Activated naive CD4-positive, alpha-beta T cell treated with anti-CD3 and anti-CD28 coated beads, Interleukin-2, amount 10 ng/mL, durations not matched to agents 7 days and 5 days (primary cell): Measurements from ENCODE around the gene EWSR1.

Experiments
- CTCF ChIA-PET: fragments of 350-600 bp; sonication (Branson Sonifier 250); formaldehyde crosslinking; loops from one replicate; lab custom pipeline; 2021; ENCODE audit warnings: antibody characterized with exemption; lab: Charles Lee
- DNase-seq: peaks from one replicate; pipeline ENCODE4 v3.0.0-alpha.2; 2020
- H3K27ac Mint-ChIP-seq: one replicate; pipeline ENCODE4 v1.8.0; 2021; ENCODE audit warnings: mild to moderate bottlenecking, moderate library complexity, mixed read lengths
- H3K27me3 Mint-ChIP-seq: one replicate; pipeline ENCODE4 v1.8.0; 2021; ENCODE audit warnings: mild to moderate bottlenecking, mixed read lengths
- H3K36me3 Mint-ChIP-seq: one replicate; pipeline ENCODE4 v1.8.0; 2021; ENCODE audit warnings: mixed read lengths
- H3K4me1 Mint-ChIP-seq: one replicate; pipeline ENCODE4 v1.8.0; 2021; ENCODE audit warnings: mixed read lengths
- H3K4me3 Mint-ChIP-seq: one replicate; pipeline ENCODE4 v1.8.0; 2021; ENCODE audit warnings: mild to moderate bottlenecking, moderate library complexity, mixed read lengths
- H3K9me3 Mint-ChIP-seq: one replicate; pipeline ENCODE4 v1.8.0; 2021; ENCODE audit warnings: mixed read lengths

Gene EWSR1

DNA sequence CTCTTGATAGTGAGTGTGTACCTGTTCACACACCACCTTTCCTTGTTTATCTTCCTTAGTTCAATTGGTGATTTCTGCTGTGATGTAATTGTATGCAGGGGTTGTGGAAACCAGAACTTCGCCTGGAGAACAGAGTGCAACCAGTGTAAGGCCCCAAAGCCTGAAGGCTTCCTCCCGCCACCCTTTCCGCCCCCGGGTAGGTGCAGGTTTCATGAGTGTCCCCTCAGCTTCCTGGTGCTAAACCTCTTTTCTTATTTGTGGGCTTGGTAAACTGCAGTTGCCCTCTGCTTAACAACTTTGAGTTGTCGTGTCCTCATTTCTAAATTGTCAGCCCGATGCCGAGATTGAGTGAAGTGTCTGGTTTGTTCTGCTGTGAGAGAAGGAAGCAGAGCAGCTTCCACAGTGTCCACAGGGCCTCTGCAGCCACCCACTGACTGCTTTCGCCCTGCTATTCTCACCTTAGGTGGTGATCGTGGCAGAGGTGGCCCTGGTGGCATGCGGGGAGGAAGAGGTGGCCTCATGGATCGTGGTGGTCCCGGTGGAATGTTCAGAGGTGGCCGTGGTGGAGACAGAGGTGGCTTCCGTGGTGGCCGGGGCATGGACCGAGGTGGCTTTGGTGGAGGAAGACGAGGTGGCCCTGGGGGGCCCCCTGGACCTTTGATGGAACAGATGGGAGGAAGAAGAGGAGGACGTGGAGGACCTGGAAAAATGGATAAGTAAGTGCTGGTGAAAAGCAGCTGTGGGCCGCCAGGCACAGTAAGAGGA lies 31.2 kb downstream of the EWSR1 start:
- Mint-ChIP-seq H3K4me1 (no peaks in the 10 kb centered on the region), H3K4me3 (no peak overlapping the region), H3K9me3 (no peaks in the 10 kb centered on the region), H3K36me3 (peaks cover 55% of the 10 kb centered on the region), H3K27me3 (peaks cover under 1% of the 10 kb centered on the region), H3K27ac (peak overlapping the region; percentile 65)
- CTCF ChIA-PET: no interaction called here
- no peak for DNase-seq

DNA sequence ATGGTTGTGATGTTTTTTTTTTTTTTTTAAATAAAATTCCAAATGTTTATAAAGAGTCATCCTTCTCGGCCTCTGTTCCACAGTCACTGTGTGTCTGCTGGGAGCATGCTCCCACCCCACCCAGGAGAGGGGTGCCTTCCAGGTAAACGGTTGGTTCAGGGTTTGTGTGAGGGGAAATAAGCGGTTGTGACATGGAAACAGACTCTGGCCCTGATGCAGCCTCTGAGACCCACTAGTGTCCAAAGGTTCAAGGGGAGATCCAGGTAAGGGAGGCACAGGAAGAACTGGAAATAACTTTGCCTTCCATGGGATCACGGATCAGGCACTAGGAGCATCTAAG lies 32.4 kb downstream of the EWSR1 start:
- no peak overlapping the region for H3K27ac Mint-ChIP-seq
- H3K4me3 Mint-ChIP-seq: no peak overlapping the region
- H3K27me3 Mint-ChIP-seq: peaks cover 12% of the 10 kb centered on the region
- CTCF ChIA-PET: interaction anchor here (1.2 kb wide), 1 partner anchor 13 kb away, joined by 5 read pairs; no protein-coding TSS in a partner anchor
- H3K9me3 Mint-ChIP-seq: no peaks in the 10 kb centered on the region
- DNase-seq: no peak
- peaks cover 50% of the 10 kb centered on the region for H3K36me3 Mint-ChIP-seq
- H3K4me1 Mint-ChIP-seq: no peaks in the 10 kb centered on the region

DNA sequence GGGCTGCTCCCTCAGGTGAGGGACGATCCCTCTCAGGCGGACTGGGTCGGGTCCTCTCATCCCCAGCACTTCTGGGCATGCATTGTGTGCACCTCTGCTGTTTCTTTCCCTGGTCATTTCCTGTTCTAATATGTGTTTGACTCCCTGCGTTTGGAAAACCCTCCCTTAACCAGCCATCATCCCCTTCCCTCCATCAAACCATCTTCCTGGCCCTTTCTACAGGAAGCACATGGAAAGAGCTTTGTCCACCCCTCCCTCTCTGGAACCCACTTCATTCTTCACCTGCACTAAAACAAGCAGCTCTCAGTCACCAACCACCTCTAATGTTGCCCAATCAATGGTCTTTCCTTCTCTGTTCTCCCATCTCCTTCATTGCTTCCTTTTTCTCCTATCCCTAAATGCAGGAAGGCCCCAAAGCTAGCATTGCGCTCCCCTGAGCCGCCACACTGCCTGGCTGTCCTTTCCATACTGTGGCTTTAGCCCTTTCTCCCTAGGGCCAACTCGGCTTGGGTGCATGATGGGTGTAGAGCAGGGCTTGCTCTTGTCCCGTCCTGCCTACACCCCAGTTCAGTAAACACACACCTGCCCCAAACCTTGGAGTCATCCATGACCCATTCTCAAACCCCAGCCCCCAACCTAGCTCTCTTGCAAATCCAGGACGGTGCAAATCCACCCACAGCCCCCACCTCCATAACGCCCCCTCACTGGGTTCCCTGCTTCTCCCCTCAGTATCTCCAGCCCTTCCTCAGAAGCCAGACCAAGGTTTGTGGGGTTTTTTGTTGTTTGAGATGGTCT lies 32.9 kb downstream of the EWSR1 start:
- Mint-ChIP-seq H3K4me3 (no peak overlapping the region), H3K9me3 (no peaks in the 10 kb centered on the region), H3K4me1 (peaks cover 2% of the 10 kb centered on the region), H3K36me3 (peaks cover 44% of the 10 kb centered on the region), H3K27me3 (peaks cover 17% of the 10 kb centered on the region), H3K27ac (peak overlapping the region; percentile 38)
- CTCF ChIA-PET: interaction anchor here (1.2 kb wide), 1 partner anchor 12 kb away, joined by 5 read pairs; no protein-coding TSS in a partner anchor
- DNase-seq: no peak

DNA sequence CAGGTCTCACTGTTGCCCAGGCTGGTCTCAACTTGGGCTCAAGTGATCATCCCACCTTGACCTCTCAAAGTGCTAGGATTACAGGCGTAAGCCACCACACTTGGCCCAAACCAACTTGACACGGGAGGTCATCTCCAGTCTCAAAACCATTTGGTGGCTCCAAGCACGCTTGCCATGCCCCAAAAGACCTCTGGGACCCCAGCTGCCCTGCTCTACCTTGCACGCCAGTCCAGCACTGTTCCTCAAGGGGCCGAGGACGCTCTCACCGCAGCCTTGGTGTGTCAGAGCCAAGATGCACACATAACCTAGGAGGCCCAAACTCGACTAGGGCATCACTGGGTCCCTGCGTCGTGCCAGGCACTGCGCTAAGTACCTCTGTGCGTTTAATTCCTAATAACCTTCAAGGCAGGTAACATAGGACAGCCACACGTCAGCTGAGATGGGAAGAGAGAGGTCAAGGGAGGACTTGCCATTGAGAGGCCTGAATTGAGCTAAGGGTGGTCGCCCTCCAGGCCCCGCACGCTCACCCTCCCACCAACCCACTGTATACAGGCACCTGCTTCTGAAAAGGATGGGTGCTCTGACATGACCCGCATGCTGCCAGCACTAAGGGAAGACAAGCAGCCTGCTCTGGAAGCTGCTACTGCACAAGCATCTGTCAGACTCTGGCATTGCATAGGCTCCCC lies 33.8 kb downstream of the EWSR1 start:
- Mint-ChIP-seq H3K4me3 (no peak overlapping the region), H3K27me3 (peaks cover 25% of the 10 kb centered on the region), H3K9me3 (no peaks in the 10 kb centered on the region), H3K36me3 (peaks cover 39% of the 10 kb centered on the region), H3K4me1 (peaks cover 9% of the 10 kb centered on the region), H3K27ac (peak overlapping the region; percentile 42)
- CTCF ChIA-PET: interaction anchor here (1.2 kb wide), 1 partner anchor 11 kb away, joined by 5 read pairs; no protein-coding TSS in a partner anchor
- no peak for DNase-seq

DNA sequence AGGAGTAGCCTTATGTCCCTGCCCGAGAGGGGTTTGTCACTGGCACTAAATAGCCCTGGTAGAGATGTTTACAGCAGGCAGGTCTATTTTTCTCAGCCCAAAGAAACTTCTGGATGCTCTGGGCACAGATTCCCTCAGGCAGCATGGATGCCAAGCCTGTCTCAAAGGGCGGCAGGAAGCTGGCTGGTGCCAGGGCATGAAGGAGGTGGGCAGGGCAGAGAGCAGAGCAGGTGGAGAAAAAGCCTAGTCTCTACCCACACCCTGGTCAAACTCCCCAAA lies 34.3 kb downstream of the EWSR1 start:
- H3K27me3 Mint-ChIP-seq: peaks cover 27% of the 10 kb centered on the region
- peaks cover 34% of the 10 kb centered on the region for H3K36me3 Mint-ChIP-seq
- no peak overlapping the region for H3K27ac Mint-ChIP-seq
- no peak for DNase-seq
- CTCF ChIA-PET: interaction anchor here (2.8 kb wide), 1 partner anchor 11 kb away, joined by 12 read pairs; no protein-coding TSS in a partner anchor
- no peaks in the 10 kb centered on the region for H3K9me3 Mint-ChIP-seq
- H3K4me3 Mint-ChIP-seq: no peak overlapping the region
- peaks cover 10% of the 10 kb centered on the region for H3K4me1 Mint-ChIP-seq

DNA sequence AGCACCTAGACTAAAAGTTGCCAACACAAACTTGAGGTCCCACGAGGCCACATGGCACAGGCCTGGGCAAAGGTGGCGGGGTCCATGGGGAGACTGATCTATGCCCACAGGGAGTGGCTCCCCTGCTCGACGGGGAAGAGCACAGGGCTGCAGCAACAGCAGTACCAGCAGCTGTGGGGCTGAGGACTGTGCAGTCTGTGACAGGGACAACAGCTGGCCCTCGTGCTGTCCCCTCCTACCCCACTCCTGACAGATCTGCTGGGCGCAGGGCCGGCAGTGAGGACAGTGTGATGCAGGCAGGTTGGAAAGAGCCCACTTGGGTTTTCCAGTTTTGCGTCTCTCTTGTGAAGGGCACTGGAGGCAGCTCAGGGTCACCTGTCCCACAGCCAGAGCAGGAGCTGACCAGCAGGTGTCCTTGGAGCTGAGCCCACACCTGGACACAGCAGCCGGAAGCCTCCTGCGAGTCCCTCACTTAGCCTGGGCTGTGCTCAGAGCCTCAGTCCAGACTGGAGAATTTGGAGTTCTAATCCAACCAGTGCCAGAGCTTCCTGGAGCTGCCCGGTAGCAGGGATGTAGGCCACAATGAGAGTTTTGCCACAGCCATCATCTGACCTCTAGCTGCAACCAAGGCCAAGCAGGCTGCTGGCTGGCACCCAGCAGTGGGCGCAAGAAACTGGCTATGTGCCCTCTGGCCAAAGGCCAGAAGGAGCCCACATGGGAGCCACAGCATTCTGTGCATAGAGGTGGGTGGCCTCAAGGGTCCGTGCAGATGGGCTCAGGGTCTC lies 34.8 kb downstream of the EWSR1 start:
- no peak overlapping the region for H3K27ac Mint-ChIP-seq
- H3K36me3 Mint-ChIP-seq: peaks cover 29% of the 10 kb centered on the region
- H3K4me3 Mint-ChIP-seq: no peak overlapping the region
- H3K9me3 Mint-ChIP-seq: no peaks in the 10 kb centered on the region
- DNase-seq: no peak
- peaks cover 32% of the 10 kb centered on the region for H3K27me3 Mint-ChIP-seq
- H3K4me1 Mint-ChIP-seq: peaks cover 15% of the 10 kb centered on the region
- CTCF ChIA-PET: interaction anchor here (1.3 to 2.8 kb wide), 2 partner anchors 11 to 21 kb away, joined by 3 to 12 read pairs; no protein-coding TSS in a partner anchor

DNA sequence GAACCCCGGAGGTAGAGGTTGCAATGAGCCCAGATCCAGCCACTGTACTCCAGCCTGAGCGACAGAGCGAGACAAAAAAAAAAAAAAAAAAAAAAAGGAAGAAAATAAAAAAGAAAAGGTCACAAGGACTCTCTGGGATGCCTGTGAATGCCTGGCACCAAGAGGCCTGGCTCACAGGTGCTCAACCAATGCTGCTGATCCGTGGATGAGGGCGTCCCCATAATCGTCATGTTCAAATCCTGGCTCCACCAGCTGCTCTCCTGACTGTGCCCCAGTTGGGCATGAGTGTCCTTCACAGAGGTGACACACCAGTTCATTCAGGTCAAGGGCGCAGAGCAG lies 37.7 kb downstream of the EWSR1 start:
- Mint-ChIP-seq H3K9me3 (no peaks in the 10 kb centered on the region), H3K27me3 (peaks cover 51% of the 10 kb centered on the region), H3K27ac (no peak overlapping the region), H3K4me3 (peak overlapping the region; percentile 70), H3K4me1 (peaks cover 37% of the 10 kb centered on the region), H3K36me3 (peaks cover 8% of the 10 kb centered on the region)
- no peak for DNase-seq
- CTCF ChIA-PET: no interaction called here

DNA sequence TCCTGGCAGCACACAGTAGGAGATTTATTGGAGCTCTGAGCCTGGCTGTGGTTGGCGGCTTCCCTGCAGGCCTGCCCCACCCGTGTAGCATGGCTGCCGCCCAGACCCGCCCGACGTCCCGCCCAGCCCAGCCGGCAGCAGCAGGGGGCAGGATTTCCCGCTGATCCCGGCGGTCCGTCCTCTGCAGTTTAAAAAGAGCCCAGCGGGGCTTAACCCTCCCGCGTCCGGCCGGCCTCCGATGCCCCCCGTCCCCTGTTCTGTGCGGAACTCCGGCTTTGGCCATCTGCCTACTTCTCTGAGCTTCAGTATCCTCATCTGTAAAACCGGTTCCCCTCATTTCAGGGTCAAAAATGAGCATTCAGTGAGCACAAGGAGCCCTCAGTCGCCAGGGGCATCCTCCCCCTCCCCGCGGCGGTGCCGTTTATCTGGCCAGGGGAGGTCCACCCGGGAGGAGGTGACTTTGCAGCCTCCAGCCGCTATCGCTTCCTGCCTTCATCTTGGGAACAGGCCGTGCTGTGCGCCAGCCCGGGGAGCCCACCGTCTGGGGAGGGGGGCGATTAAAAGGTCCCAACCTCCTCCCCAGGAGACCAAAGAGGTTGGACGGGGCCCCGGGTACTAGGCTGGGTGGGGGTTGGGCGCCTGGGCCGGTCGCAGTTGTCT lies 38.2 kb downstream of the EWSR1 start, which contains the start of gene GAS2L1:
GAS2L1 (plus strand) TSS at position 476 of the 660 bp plus-strand sequence. CDS start 1,456 bp downstream, outside the sequence.
- no peak within 1 kb of the TSS for H3K27ac Mint-ChIP-seq
- CTCF ChIA-PET: interaction anchor here (1.1 kb wide), 1 partner anchor 27 kb away, joined by 3 read pairs; no protein-coding TSS in a partner anchor
- peaks cover 56% of the 10 kb centered on the region for H3K27me3 Mint-ChIP-seq
- peak; percentile 72 for DNase-seq
- H3K4me3 Mint-ChIP-seq: peak within 1 kb of the TSS; percentile 84
- H3K9me3 Mint-ChIP-seq: no peaks in the 10 kb centered on the region
- peaks cover 42% of the 10 kb centered on the region for H3K4me1 Mint-ChIP-seq
- peaks cover 3% of the 10 kb centered on the region for H3K36me3 Mint-ChIP-seq

DNA sequence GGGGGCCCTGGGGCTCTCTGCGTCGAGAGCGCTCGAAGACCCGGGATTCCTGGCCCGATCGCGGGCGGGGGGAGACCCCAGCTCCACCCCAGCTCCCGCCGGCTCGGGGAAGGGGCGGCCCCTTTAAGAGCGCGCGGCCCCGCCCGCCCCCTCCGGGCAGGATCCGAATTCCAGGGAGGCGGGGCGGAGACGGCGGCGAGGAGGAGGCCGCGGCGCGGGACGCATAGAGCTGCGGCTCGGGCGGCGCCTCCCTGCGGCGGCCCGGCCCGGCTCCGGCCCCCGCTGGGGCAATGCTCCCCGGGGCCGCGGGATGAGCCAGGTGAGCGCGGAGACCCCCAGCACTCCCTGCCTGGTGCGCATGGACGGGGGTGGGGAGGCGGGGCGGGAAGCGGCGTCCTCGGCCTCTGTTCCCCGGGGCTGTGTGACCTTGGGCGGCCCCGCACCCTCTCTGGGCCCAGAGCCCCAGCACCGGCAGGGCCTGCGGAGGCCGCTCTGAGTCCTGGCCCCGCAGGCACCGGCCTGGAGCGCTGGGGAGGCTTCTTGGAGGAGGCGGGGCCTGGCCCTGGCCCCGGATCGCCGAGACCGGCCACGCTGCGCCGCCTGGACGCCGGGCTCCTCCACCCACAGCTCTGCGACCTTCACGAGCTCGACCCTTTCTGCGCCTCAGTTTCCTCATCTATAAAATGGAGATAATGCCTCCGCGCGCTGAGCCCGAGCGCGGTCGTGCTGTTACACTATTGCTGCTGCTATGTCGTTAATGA lies 38.9 kb downstream of the EWSR1 start:
- Mint-ChIP-seq H3K4me1 (peaks cover 43% of the 10 kb centered on the region), H3K4me3 (peak overlapping the region; percentile 84), H3K27ac (no peak overlapping the region), H3K9me3 (no peaks in the 10 kb centered on the region), H3K27me3 (peaks cover 60% of the 10 kb centered on the region), H3K36me3 (no peaks in the 10 kb centered on the region)
- DNase-seq: peak; percentile 69
- CTCF ChIA-PET: interaction anchor here (1.1 kb wide), 1 partner anchor 28 kb away, joined by 3 read pairs; no protein-coding TSS in a partner anchor

DNA sequence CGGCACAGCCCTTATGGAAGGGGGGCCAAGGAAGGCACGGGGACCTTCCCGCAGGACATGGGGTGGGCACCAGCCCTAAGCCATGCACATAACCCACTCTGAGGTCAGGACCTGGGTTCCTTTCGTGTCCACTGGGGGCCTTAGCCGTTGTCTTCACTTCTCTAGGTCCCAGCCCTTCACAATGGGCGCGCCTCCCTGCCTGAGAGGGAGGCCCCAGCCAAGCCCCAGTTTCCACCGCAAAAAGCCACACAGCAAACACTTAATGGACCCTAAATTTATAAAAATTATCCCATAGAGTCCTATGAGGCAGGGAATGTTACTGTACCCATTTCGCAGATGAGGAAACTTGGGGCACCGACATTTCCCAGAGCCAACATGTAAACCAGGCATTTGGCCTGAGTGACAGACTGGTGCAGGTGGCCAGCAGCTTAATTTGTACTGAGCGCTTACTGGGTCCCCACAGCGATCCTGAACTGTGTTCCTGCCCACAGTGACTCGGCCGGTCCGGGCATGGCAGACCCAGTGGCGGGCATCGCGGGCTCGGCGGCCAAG lies 39.6 kb downstream of the EWSR1 start:
- DNase-seq: no peak
- H3K9me3 Mint-ChIP-seq: no peaks in the 10 kb centered on the region
- H3K4me3 Mint-ChIP-seq: peak overlapping the region; percentile 84
- H3K4me1 Mint-ChIP-seq: peaks cover 47% of the 10 kb centered on the region
- CTCF ChIA-PET: no interaction called here
- H3K36me3 Mint-ChIP-seq: no peaks in the 10 kb centered on the region
- H3K27me3 Mint-ChIP-seq: peaks cover 67% of the 10 kb centered on the region
- no peak overlapping the region for H3K27ac Mint-ChIP-seq

DNA sequence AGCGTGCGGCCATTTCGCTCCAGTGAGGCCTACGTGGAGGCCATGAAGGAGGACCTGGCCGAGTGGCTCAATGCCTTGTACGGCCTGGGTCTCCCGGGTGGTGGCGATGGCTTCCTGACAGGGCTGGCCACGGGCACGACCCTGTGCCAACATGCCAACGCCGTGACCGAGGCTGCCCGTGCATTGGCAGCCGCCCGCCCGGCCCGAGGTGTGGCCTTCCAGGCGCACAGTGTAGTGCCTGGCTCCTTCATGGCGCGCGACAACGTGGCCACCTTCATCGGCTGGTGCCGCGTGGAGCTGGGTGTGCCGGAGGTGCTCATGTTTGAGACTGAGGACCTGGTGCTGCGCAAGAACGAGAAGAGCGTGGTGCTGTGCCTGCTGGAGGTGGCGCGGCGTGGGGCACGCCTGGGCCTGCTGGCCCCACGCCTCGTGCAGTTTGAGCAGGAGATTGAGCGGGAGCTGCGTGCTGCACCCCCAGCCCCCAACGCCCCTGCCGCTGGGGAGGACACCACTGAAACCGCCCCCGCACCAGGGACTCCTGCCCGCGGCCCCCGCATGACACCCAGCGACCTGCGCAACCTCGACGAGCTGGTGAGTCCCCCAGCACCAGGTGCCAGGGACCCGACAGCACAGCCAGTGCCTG lies 40.2 kb downstream of the EWSR1 start:
- Mint-ChIP-seq H3K27ac (no peak overlapping the region), H3K9me3 (no peaks in the 10 kb centered on the region), H3K4me1 (peaks cover 53% of the 10 kb centered on the region), H3K27me3 (peaks cover 73% of the 10 kb centered on the region), H3K4me3 (peak overlapping the region; percentile 42), H3K36me3 (no peaks in the 10 kb centered on the region)
- CTCF ChIA-PET: no interaction called here
- no peak for DNase-seq

DNA sequence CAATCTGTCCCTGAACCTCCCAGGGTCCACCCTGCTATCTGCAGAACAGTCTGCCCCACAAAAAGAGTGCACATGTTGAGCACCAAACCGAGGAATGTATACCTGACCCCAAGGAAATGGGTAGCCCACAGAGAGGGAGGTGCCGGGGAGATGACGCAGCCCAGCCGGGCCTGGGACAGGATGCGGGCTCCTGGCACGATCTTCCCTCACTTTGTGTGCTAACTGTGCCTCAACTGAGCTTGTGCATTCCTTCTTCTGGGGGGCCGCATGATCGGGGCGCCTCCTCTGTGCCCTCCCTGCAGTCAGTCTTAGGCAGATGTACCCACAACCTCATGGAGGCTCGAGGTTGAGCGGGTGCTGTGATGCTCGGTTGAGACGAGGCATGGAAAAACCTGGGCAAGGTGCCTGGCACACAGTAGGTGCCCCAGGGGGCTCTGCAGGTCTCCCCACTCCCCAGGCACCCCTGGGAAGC lies 40.8 kb downstream of the EWSR1 start:
- DNase-seq: peak; percentile 70
- peak overlapping the region; percentile 12 for H3K27ac Mint-ChIP-seq
- CTCF ChIA-PET: no interaction called here
- no peaks in the 10 kb centered on the region for H3K36me3 Mint-ChIP-seq
- H3K9me3 Mint-ChIP-seq: no peaks in the 10 kb centered on the region
- H3K27me3 Mint-ChIP-seq: peaks cover 78% of the 10 kb centered on the region
- H3K4me3 Mint-ChIP-seq: peak overlapping the region; percentile 42
- H3K4me1 Mint-ChIP-seq: peaks cover 58% of the 10 kb centered on the region
